LNCaP clone FGC (cell line): Measurements from ENCODE around the gene LRRC71.
A peak's percentile ranks its signal among the peaks of the same experiment; 100 is the strongest.

Experiments used
- DNase-seq: peaks from one replicate; pipeline ENCODE4 v3.0.0-alpha.2; 2011; ENCODE audit warnings: low read depth
- H3K4me3 ChIP-seq: 2 replicates; pipeline ENCODE4 v1.5.1; 2011; ENCODE audit warnings: mild to moderate bottlenecking, low read depth, low read length, control low read depth
- TF ChIP-seq, protein P1 (sequence below): IDR thresholded peaks from 2 replicates; pipeline ENCODE4 v1.5.1; 2012; ENCODE audit warnings: mild to moderate bottlenecking; ENCODE audit not compliant: control insufficient read depth, insufficient read depth; ENCODE audit errors: extremely low read depth

The LRRC71 gene

DNA sequence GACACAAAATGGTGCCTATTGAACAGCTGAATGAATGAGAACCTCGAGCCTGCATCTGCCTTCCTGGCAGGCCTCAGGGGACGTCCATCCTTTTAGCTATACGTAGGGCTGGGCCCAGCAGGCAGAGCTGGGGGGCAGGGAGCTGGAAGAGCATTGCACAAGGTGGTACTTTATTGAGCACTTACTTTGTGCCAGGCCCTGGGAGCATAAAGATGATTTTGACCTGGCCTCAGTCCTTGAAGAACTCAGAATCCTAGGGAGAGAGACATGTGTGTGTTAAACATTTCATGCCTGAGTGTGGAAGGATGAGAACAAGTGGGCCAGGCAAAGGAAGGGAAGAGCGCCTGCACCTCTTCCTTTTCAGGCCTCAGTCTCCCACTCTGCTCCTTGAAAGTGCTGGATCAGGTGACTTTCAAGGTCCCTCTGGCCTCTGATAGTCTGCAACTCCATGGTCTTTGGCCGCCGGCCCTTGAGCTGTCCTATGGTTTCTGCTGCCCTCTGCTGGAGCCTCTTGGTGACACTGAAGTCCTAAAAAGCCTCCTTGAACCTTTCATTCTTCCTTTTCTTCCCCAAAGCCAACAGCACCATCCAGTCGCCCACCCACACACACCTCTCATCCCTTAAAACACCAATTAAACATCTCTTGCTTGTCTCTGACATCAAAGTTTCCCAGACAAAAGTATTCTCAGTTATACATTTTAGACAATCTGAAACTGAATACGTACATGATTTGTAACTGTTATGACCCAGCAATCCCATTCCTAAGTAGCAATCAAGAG is 30.4 kb upstream of the LRRC71 start:
- no peak for DNase-seq
- TF ChIP-seq, protein P1, sequence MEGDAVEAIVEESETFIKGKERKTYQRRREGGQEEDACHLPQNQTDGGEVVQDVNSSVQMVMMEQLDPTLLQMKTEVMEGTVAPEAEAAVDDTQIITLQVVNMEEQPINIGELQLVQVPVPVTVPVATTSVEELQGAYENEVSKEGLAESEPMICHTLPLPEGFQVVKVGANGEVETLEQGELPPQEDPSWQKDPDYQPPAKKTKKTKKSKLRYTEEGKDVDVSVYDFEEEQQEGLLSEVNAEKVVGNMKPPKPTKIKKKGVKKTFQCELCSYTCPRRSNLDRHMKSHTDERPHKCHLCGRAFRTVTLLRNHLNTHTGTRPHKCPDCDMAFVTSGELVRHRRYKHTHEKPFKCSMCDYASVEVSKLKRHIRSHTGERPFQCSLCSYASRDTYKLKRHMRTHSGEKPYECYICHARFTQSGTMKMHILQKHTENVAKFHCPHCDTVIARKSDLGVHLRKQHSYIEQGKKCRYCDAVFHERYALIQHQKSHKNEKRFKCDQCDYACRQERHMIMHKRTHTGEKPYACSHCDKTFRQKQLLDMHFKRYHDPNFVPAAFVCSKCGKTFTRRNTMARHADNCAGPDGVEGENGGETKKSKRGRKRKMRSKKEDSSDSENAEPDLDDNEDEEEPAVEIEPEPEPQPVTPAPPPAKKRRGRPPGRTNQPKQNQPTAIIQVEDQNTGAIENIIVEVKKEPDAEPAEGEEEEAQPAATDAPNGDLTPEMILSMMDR, result peak; percentile 86
- H3K4me3 ChIP-seq, result no peak overlapping the region

DNA sequence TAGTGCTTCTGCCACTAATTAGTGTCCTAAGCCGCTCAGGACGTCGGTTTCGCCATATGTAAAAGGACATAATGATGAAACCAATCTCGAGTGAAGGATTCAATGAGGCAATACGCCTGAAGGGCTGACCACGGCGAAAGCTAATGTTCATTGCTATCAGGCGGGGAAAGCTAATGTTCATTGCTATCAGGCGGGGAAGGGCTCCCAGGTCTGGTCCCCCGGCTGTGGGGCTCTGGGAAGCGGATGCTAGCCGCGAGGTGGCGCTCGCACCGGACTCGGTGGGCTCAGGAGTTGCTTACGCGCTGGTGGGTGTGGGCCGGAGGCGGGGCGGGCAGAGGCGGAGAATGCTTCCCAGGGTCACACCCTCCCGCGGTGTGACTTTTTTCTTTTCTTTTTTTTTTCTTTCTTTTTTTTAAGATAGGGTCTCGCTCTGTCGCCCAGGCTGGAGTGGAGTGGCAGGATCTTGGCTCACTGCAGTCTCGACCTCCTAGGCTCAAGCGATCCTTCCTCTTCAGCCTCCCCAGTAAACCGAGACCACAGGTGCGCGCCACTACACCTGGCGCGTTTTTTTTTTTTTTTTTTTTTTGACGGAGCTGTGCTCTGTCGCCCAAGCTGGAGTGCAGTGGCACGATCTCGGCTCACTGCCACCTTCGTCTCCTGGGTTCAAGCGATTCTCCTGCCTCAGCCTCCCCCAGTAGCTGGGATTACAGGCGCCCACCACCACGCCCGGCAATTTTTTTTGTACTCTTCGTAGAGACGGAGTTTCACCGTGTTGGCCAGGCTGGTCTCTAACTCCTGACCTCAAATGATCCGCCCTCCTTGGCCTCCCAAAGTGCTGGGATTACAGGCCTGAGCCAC is 28.0 kb upstream of the LRRC71 start:
- DNase-seq, result no peak
- H3K4me3 ChIP-seq, result no peak overlapping the region
- TF ChIP-seq, protein P1, result peak; percentile 59

DNA sequence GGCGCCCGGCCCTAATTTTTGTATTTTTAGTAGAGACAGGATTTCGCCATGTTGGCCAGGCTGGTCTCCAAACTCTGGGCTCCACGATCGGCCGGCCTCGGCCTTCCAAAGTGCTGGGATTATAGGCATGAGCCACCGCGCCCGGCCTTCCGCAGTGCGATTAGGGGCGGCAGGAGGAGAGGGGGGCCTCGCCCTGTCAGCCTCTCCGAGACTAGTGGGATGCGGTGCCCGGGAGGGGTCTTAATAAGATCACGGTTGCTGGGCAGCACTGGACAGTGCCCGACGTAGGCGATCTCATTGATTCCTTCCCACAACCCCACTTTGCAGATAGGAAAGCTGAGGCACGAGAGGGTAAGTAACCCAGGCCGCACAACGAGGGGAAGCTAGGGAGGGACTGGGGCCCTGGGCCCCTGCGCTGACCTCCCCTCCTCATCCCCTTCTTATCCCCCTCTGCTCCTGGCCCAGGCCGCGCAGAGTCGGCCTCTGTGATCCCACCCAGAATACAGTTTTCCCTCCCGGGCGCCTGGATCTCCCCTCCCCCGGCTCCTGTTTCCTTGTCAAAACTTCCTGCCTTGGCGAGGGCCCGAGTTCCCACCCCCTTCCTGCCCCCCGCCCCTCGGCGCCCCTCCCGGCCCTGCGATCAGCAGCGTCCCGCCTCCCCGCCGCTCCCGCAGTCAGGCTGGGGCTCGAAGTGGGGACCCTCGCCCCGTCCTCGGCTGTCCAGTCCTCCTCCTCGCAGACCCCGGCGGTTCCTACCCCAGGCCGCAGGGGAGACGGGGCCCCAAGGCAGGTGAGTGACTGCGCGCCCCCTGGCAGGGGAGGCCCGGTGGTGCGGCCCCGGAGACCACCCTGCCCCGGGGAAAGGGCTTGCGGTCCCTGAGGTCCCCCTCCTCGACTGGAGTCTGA is 27.1 kb upstream of the LRRC71 start, which contains the start of gene PEAR1:
TSS of gene PEAR1 (plus strand) at position 671 of the 906 bp plus-strand sequence. CDS start 10,209 bp downstream, outside the sequence.
- DNase-seq, result no peak
- H3K4me3 ChIP-seq, result no peak within 1 kb of the TSS
- TF ChIP-seq, protein P1, result no peak

DNA sequence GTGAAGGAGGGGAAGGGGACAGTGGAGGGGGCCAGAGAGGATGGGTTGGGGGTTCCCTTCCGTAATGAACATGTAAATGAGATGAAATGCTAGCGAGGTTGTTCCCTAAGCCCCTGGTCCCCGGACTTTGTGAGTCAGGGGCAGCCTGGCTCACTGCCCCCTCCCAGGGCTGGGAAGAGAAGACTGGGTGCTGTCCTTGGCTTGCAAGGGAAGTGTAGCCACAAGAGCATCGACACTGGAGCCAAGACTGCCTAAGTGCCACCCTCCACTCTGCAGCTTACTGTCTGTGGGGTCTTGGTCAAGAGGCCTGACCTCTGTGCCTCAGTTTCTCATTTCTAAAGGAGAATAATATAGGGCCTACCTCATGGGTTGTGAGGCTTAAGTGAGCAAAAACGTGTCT is 26.4 kb upstream of the LRRC71 start:
- TF ChIP-seq, protein P1, result no peak
- DNase-seq, result no peak
- no peak overlapping the region for H3K4me3 ChIP-seq

DNA sequence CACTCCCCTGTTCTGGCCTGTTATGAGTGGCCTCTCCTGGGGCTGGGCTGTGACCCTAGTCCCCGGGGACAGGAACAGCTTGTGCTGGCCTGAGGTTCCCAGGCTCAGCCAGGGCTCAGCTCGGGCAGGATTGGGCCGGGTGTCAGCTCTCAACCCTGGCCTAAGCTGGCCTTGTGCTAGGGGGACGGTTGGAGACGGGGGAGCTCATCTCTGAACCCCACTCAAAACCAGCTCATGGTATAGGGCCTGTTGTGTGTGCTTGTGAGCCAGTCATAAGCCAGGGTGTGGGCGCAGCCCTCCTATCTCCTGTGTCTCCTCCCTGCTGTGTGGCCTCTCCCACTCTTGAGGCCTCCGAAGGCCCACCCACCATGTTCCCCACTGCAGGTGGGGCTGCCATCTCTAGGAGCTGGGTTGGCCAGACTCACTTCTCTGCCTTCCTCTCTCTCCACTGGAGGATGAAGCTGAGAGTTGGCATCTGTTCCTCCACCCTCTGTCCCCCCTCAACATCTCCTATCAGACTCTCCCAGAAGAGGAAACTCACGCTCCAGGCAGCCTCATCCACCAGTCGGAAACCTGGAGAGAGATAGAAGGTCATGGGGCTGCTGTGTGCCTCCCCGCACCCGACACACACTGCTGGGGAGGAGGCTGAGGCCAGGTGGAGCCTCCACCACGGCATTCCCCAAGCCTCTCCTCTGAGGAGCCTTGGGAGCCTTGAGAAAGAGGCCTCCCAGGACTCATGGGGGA is 25.5 kb upstream of the LRRC71 start:
- TF ChIP-seq, protein P1, result no peak
- H3K4me3 ChIP-seq, result no peak overlapping the region
- DNase-seq, result no peak

DNA sequence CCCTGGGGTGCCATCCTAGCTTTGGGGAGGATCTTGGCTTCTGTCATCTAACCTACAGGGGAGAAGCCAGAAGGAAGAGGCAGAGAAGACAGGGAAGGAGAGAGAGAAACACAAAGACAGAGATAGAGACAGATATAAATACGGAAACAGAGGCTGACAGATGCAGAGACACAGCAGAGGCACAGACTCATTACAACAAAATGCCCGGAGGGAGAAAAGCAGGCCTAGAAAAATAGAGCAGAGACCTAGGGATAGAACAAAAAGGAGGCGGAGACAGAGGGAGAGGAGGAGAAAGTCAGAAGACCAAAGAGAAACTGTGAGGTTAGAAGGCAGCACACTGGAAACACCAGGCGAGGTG is 25.0 kb upstream of the LRRC71 start:
- TF ChIP-seq, protein P1, result no peak
- DNase-seq, result no peak
- H3K4me3 ChIP-seq, result no peak overlapping the region
